ENCODE data around the gene PYY.
A peak's percentile ranks its signal among the peaks of the same experiment; 100 is the strongest.
"Not testable (repeated sequence)": the region's sequence is repeated elsewhere in the genome, so short reads cannot be mapped to it uniquely, and the experiment has no call there.

Gene PYY

DNA sequence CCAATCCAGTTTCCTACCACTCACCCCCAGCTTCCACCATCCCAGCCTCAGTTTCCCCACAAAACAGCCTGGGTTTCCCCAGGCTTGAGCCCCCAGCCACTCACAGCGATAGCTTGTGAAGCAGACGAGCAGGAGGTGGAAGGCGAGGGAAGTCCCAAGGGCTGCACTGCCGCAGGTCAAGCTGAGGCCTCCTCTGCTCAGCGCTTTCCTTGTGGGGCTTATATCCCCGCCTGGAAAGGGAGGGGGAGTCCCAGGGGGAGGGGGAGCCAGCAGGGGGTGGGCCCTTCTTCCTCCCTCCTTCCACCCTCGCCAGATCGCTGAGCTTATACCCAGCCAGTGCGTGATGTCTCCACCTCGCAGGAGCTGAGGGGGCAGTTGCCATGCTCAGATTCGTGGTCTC lies at the start of gene PYY:
PYY (minus strand) TSS at position 195 of the 400 bp plus-strand sequence. CDS start 457 bp downstream, outside the sequence.
- no peak for DNase-seq (ENCODE audit: low read depth)

GRCh38 chr17:44002141-44002848 lies 48.6 kb upstream of the PYY start:
- no peak for DNase-seq (ENCODE audit: low read depth)

DNA sequence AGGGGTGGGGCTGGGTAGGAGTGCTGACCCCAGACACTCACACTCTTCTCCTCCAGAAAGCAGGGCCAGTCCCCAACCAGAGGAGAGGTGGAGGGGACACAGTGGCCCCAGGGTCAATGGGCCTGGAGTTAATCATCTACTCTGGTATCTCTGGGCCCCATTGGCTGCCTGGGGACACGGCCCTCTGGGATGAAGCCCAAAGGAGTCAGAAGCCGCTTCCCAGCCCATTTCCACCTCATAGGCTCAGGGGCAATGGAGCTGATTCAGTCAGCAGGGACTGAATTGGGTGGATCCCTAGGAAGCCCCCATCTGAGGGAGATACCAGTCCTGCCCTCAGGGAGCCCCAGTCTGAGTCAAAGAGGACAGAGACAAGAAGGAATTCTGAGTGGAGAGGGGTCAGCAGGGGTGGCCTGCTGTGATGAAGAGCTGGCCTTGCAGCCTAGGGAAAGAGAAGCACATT lies 47.8 kb upstream of the PYY start:
- DNase-seq (ENCODE audit: low read depth): no peak

DNA sequence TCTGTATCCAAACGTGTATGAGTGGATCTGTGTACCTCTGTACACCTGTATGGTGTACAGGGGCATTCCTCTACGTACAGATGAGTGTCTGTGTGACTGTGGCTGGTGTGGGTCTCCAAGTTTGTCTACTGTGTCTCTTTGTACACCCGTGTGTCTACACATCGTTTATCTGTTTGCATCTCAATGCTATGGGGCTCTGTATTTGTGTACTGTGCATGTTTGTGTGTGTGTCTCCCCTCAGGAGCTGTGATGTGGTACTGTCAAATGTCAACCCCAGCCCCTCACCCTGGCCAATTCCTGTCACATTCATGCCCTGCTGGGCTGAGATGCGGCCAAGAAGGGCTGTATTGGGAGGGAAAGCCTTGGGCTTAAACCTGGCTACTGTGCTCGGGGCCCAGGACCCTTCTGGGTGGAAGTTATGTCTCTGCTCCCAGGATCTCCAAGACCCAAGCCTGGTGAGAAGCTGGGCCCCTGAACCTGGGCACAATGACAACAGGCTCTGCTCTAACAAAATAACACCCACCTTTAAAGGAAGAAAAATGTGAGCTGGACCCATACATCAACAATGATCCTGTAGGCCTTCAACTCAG lies 47.2 kb upstream of the PYY start:
- no peak for DNase-seq (ENCODE audit: low read depth)

DNA sequence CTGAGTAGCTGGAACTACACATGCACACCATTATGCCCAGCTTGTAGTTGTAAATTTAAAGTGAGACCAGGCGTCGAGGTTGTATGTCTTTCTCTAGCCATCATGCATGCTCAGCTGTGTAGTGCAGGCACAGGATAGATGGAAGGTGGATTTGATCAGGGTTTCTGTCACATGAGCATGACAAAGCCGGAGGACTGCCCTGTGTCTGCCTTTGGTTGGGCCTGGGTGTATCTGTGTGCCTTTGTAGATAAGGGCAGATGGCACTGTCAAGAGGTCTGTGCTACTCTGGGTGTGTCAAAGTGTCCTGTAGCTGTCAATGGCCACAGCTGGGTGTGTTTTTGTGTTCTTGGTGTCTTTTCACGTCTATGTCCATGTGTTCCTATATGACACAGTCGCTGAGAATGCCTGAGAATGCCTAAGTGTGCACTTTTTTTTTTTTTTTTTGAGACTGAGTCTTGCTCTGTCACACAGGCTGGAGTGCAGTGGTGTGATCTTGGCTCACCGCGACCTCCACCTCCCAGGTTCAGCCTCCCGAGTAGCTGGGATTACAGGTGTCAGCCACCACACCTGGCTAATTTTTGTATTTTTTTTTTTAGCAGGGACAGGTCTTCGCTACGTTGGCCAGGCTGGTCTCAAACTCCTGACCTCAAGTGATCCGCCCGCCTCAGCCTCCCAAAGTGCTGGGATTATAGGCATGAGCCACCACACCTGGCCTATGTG lies 46.6 kb upstream of the PYY start:
- no peak for DNase-seq (ENCODE audit: low read depth)

- no peak for DNase-seq (ENCODE audit: low read depth)
Measured at GRCh38 chr17:43999024-43999423, 45.3 kb upstream of the PYY start.

GRCh38 chr17:43998552-43998951 lies 44.8 kb upstream of the PYY start:
- DNase-seq (ENCODE audit: low read depth): no peak

- DNase-seq (ENCODE audit: low read depth): not testable (repeated sequence)
Measured at GRCh38 chr17:43997180-43997579, 43.4 kb upstream of the PYY start.

DNA sequence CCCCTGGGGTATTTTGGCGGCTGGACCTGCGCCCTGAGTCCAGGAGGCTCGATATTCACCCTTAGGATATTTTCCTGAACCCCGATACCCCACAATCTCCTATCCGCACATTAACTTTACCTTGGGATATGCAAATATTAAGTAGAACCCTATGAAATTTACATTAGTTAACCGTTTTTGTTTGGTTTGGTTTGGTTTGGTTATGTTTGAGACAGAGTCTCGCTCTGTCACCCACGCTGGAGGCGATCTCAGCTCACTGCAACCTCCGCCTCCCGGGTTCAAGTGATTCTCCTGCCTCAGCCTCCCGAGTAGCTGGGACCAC lies 41.4 kb upstream of the PYY start:
- no peak for DNase-seq (ENCODE audit: low read depth)

DNA sequence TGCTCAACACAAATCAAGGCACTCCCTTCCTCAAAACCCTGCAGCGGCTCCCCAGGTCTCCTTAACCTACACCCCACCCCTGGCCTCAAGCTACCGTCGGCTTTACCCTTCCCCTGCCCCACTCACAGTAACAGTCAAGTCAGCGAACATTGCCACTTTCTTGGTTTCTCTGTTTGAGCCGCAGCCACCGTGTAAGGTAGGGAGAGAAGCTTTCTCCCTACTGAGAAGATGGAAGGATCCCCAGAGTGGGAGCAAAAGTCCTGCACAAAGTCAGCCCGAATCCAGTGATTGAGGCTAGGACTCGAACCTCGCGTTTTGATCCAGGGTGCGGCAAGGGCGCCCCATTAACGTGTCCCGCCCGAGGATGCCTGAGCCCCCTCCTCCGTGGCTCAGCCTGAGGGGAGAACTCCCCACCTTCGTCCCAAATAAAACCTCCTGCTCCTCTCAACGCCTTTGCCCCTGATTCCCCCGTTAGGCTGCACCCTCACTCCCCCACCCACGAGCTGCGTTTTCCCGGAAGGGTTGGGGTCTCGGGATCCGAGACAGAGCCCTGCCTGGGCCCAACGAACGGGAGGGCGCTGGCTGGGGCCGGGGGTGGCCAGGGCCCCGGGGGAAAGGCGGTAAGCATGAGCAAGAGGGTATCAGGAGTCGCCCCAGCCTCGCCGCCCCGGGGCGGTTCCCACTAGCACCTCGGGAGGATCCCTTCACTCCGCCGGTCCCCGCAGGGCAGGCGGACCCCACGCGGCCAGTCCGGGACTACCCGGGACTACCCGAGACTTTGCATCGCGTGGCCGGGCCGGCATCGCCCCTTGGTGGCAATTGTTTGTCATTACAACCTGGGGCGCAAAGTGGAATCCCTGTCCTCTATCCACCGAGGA lies 40.8 kb upstream of the PYY start:
- DNase-seq (ENCODE audit: low read depth): peak; percentile 50

- DNase-seq (ENCODE audit: low read depth): no peak
Measured at GRCh38 chr17:43992641-43993040, 38.9 kb upstream of the PYY start.

- no peak for DNase-seq (ENCODE audit: low read depth)
Measured at GRCh38 chr17:43988301-43988700, 34.6 kb upstream of the PYY start.

DNA sequence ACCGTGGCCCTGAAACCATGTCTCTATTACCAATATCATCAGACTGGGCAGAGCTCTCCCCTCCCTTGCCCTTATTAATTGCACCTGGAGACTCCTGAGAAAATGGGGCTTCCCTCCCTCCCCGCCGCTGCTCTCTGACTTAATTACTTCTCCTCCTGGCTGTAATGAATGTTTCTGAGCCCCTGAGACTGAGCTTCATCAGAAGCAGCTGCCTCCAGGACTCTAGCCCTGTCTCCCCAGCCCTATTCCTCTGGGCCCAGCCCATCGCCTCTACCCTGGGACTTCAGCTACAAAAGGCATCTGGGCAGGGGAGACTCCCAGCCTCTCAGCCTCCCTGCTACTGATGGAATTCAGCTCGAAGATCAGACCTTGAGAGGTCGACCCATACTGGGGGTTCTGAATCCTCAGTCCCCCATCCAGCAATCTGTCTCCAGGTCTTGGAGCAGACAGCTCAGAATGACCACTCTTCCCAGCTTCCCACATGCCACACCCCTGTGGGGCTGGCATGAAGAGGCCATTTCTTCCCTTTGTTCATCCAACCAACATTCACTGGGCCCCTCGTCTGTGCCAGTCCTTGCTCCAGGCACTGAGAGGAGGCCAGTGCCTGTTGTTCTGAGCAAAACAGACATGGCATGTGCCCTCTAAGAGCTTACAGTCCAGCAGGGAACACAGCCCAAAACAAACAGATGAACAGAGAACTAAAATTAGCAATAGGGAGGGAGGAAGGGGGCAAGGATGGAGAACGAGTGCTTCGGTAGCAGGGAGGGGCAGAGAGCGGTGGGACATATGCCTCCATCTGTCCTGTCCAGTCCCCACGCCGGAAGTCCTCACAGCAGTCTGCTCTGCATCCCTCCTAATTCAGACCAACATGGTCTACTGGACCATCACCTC lies 33.6 kb upstream of the PYY start:
- DNase-seq (ENCODE audit: low read depth): no peak

DNA sequence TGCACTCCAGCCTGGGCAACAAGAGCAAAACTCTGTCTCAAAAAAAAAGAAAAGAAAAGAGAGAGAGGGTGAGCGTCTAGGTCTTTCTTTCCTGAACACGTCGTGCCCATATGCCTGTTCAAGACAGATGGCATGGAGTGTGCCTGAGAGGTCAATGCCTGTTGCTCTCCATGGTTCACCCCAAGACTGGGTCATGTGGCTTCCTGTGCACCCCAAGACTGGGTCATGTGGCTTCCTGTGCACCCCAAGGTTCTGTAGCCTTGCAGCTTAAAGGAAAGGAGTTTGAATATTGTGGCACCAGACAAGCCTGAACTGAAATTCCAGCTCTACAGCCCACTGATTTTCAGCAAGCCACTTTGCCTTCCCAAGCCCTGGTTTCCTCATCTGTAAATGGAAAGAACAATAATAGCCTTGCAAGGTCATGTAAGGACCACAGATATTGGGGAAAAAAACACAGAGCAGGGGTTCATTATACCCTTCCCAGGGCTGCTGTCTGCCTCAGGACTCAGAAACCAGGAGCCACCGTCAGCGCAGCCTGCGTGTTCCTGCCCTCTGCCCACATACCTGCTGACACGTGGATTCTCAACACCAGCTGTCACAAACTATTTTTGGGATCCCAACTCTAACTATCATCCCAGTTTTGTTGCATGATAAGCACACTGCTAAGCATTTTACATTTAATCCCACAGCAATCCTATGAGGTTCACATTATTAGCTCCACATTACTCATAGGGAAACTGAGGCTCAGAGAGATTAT lies 32.7 kb upstream of the PYY start:
- DNase-seq (ENCODE audit: low read depth): no peak

GRCh38 chr17:43984521-43984920 lies 30.8 kb upstream of the PYY start:
- DNase-seq (ENCODE audit: low read depth): no peak

GRCh38 chr17:43983515-43984411 lies 30.0 kb upstream of the PYY start:
- DNase-seq (ENCODE audit: low read depth): no peak

DNA sequence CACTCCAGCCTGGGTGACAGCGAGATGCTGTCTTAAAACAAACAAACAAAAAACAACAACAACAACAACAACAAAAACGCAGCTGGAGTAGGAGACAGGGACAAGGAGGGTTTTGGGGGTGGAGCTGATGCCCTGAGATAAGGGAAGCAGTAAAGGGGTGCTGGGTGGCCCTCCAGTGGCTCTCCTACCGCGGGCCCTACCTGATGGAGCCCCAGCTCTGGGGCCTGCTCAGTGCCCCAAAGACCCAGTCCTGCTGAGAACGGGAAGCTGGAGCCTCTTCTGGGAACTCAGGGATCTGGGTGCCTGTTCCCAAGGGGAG lies 29.4 kb upstream of the PYY start:
- no peak for DNase-seq (ENCODE audit: low read depth)

DNA sequence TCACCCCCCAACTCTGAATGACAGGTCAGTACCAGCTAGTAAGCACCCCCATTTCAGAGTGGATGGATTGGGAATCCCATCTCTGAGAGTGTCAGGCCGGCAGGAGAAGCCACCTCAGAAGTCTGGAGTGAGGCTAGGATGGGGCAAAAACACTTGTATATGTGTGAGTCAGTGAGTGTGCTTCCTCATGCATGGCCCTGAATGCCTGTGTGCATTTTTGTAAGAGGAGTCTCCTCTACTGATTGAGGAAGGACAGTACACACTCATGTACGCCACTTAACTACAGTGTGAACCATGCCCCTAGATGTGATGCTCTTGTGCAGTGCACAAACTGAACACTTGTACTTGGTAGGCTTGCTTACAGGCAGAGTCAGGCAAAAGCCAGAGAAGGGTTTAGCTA lies 28.4 kb upstream of the PYY start:
- DNase-seq (ENCODE audit: low read depth): no peak

GRCh38 chr17:43979671-43980070 lies 25.9 kb upstream of the PYY start:
- no peak for DNase-seq (ENCODE audit: low read depth)

GRCh38 chr17:43979011-43979410 lies 25.3 kb upstream of the PYY start:
- no peak for DNase-seq (ENCODE audit: low read depth)
